Endothelial cell (in vitro differentiated cells): ENCODE results near the gene IWS1. TPM values are rescaled to one million over a fixed set of nuclear protein-coding genes. Genes with fewer than 3 reads are reported as not detected.

ENCODE experiments used
- DNase-seq: peaks from one replicate; pipeline ENCODE4 v3.0.0; 2021; ENCODE audit warnings: low spot score
- H3K27ac Mint-ChIP-seq: one replicate; pipeline ENCODE4 v1.8.0; 2021; ENCODE audit warnings: mixed read lengths, inconsistent platforms; ENCODE audit not compliant: unreplicated experiment
- H3K27me3 Mint-ChIP-seq: one replicate; pipeline ENCODE4 v1.8.0; 2021; ENCODE audit warnings: mild to moderate bottlenecking, moderate library complexity, mixed read lengths, inconsistent platforms; ENCODE audit not compliant: unreplicated experiment
- H3K36me3 Mint-ChIP-seq: one replicate; pipeline ENCODE4 v1.8.0; 2021; ENCODE audit warnings: mild to moderate bottlenecking, low read depth, mixed read lengths, inconsistent platforms; ENCODE audit not compliant: unreplicated experiment
- H3K4me1 Mint-ChIP-seq: one replicate; pipeline ENCODE4 v1.8.0; 2021; ENCODE audit warnings: mild to moderate bottlenecking, mixed read lengths, inconsistent platforms; ENCODE audit not compliant: unreplicated experiment
- H3K4me3 Mint-ChIP-seq: one replicate; pipeline ENCODE4 v1.8.0; 2021; ENCODE audit warnings: mild to moderate bottlenecking, mixed read lengths, inconsistent platforms; ENCODE audit not compliant: unreplicated experiment
- H3K9me3 Mint-ChIP-seq: one replicate; pipeline ENCODE4 v1.8.0; 2021; ENCODE audit warnings: mixed read lengths, inconsistent platforms; ENCODE audit not compliant: unreplicated experiment
- CTCF ChIP-seq: fragments of 200-600 bp; sonication (generic); IDR thresholded peaks from one replicate; pipeline ENCODE4 v1.5.0; 2021; ENCODE audit warnings: antibody characterized with exemption; ENCODE audit not compliant: unreplicated experiment
- total RNA-seq: library from RNA; stranded (reverse); fragmentation: NEBNext Ultra II Directional; extraction: Animal tissue kit (Norgen Biotek cat#: 25700); gene quantifications from one replicate; pipeline ENCODE4 v1.2.1, GENCODE V29; 2021; ENCODE audit not compliant: unreplicated experiment

The IWS1 gene
- total RNA-seq, 1 donor from 2014 or later, result 50.5 TPM

GRCh38 chr2:127437056-127437455 lies 89.2 kb downstream of the IWS1 start:
- Mint-ChIP-seq H3K27ac (no peak overlapping the region), H3K4me3 (no peak overlapping the region), H3K9me3 (no peaks in the 10 kb centered on the region), H3K27me3 (no peaks in the 10 kb centered on the region), H3K36me3 (peaks cover 5% of the 10 kb centered on the region), H3K4me1 (no peaks in the 10 kb centered on the region)
- TF ChIP-seq CTCF, result no peak
- no peak for DNase-seq

- Mint-ChIP-seq H3K36me3 (no peaks in the 10 kb centered on the region), H3K27me3 (peaks cover 2% of the 10 kb centered on the region), H3K9me3 (no peaks in the 10 kb centered on the region), H3K27ac (no peak overlapping the region), H3K4me1 (no peaks in the 10 kb centered on the region), H3K4me3 (no peak overlapping the region)
- DNase-seq, result no peak
- no peak for TF ChIP-seq CTCF
Observed at GRCh38 chr2:127434515-127434914, 91.8 kb downstream of the IWS1 start.

- H3K4me1 Mint-ChIP-seq, result no peaks in the 10 kb centered on the region
- no peak for TF ChIP-seq CTCF
- H3K27ac Mint-ChIP-seq, result no peak overlapping the region
- no peak for DNase-seq
- H3K4me3 Mint-ChIP-seq, result no peak overlapping the region
- H3K27me3 Mint-ChIP-seq, result peaks cover 2% of the 10 kb centered on the region
- no peaks in the 10 kb centered on the region for H3K9me3 Mint-ChIP-seq
- H3K36me3 Mint-ChIP-seq, result no peaks in the 10 kb centered on the region
Observed at GRCh38 chr2:127431408-127432023, 94.8 kb downstream of the IWS1 start.

Other genes with a start within 250 kb of the IWS1 start
- gene ERCC3, start 232.3 kb downstream of the IWS1 start, total RNA-seq, result 45.1 TPM
- gene MAP3K2, start 138.5 kb downstream of the IWS1 start, total RNA-seq, result 27.3 TPM
- not detected for gene PROC, start 108.1 kb downstream of the IWS1 start, total RNA-seq
- 0.90 TPM for gene MYO7B, start 9.2 kb upstream of the IWS1 start, total RNA-seq
- 0.15 TPM for gene GPR17, start 119.7 kb upstream of the IWS1 start, total RNA-seq
- gene LIMS2, start 149.0 kb upstream of the IWS1 start, total RNA-seq, result 3.8 TPM
- gene SFT2D3, start 175.0 kb upstream of the IWS1 start, total RNA-seq, result 4.9 TPM